Liver (tissue), 9 donors: ENCODE measurements around the gene AFF2. TPM values are rescaled to one million over a fixed set of nuclear protein-coding genes. Genes with fewer than 3 reads are reported as not detected.

Source experiments
- DNase-seq: peaks from one replicate; pipeline ENCODE4 v3.0.0-alpha.2; 2017; ENCODE audit warnings: low spot score
- H3K27ac ChIP-seq, 2 donors: one replicate each; pipeline ENCODE4 v1.7.0; 2013; ENCODE audit warnings: inconsistent platforms in 2 of 2, low read length in 2 of 2, control low read depth in 1 of 2, low read depth in 1 of 2, mild to moderate bottlenecking in 1 of 2
- H3K27me3 ChIP-seq, 4 donors: one replicate each; pipeline versions ENCODE4 v1.6.1 to v1.7.0; 2013; ENCODE audit warnings: low read length in 3 of 4, inconsistent platforms in 1 of 4, mild to moderate bottlenecking in 1 of 4, moderate library complexity in 1 of 4; ENCODE audit not compliant: control insufficient read depth in 4 of 4, insufficient read depth in 4 of 4
- H3K36me3 ChIP-seq, 4 donors: one replicate each; pipeline versions ENCODE4 v1.6.1 to v1.7.0; 2013; ENCODE audit warnings: low read length in 3 of 4, mild to moderate bottlenecking in 3 of 4, low read depth in 1 of 4, moderate library complexity in 1 of 4; ENCODE audit not compliant: control insufficient read depth in 4 of 4, insufficient read depth in 3 of 4
- H3K4me1 ChIP-seq, 4 donors: one replicate each; pipeline versions ENCODE4 v1.6.1 to v1.7.0; 2013; ENCODE audit warnings: low read length in 3 of 4, mild to moderate bottlenecking in 3 of 4, moderate library complexity in 1 of 4; ENCODE audit not compliant: control insufficient read depth in 4 of 4, insufficient read depth in 4 of 4
- H3K4me3 ChIP-seq, 3 donors: one replicate each; pipeline versions ENCODE4 v1.6.1 to v1.7.0; 2013; ENCODE audit warnings: low read length in 3 of 3, control low read depth in 1 of 3, low read depth in 1 of 3, mild to moderate bottlenecking in 1 of 3
- H3K9ac ChIP-seq, 2 donors: one replicate each; pipeline ENCODE4 v1.7.0; 2013; ENCODE audit warnings: low read length in 2 of 2, mild to moderate bottlenecking in 2 of 2, moderate library complexity in 2 of 2, control low read depth in 1 of 2, low read depth in 1 of 2
- H3K9me3 ChIP-seq, 4 donors: one replicate each; pipeline versions ENCODE4 v1.6.1 to v1.7.0; 2013; ENCODE audit warnings: low read length in 3 of 4; ENCODE audit not compliant: control insufficient read depth in 4 of 4
- ATF3 ChIP-seq: IDR thresholded peaks from 2 replicates; pipeline ENCODE4 v1.6.1; 2016; ENCODE audit warnings: antibody characterized with exemption
- CTCF ChIP-seq: fragments of 150-350 bp; IDR thresholded peaks from 2 replicates; pipeline ENCODE4 v1.5.1; 2017; ENCODE audit warnings: improper control_type of control experiment, low read depth, low read length; ENCODE audit not compliant: missing input control
- EGR1 ChIP-seq, 2 donors: IDR thresholded peaks; 2 replicates each; pipeline ENCODE4 v1.6.1; 2016 to 2018; ENCODE audit warnings: antibody characterized with exemption in 2 of 2, low read depth in 2 of 2
- FOXA1 ChIP-seq: IDR thresholded peaks from 2 replicates; pipeline ENCODE4 v1.6.1; 2016; ENCODE audit warnings: antibody characterized with exemption
- GABPA ChIP-seq, 2 donors: IDR thresholded peaks in 1 of 2; conservative IDR thresholded peaks in 1 of 2; 2 replicates each; pipeline ENCODE4 v1.6.1; 2016; ENCODE audit warnings: antibody characterized with exemption in 2 of 2, mild to moderate bottlenecking in 1 of 2, moderate library complexity in 1 of 2
- HNF4A ChIP-seq, 2 donors: conservative IDR thresholded peaks; 2 replicates each; pipeline ENCODE4 v1.6.1; 2016; ENCODE audit warnings: antibody characterized with exemption in 2 of 2, mild to moderate bottlenecking in 2 of 2
- HNF4G ChIP-seq: IDR thresholded peaks from 2 replicates; pipeline ENCODE4 v1.6.1; 2016; ENCODE audit warnings: antibody characterized with exemption
- JUND ChIP-seq, 2 donors: IDR thresholded peaks; 2 replicates each; pipeline ENCODE4 v1.6.1; 2016; ENCODE audit warnings: antibody characterized with exemption in 2 of 2
- NR2F2 ChIP-seq: IDR thresholded peaks from 2 replicates; pipeline ENCODE4 v1.6.1; 2016; ENCODE audit warnings: antibody characterized with exemption
- RXRA ChIP-seq, 2 donors: IDR thresholded peaks; 2 replicates each; pipeline ENCODE4 v1.6.1; 2017 to 2018; ENCODE audit warnings: antibody characterized with exemption in 2 of 2, mild to moderate bottlenecking in 1 of 2
- TAF1 ChIP-seq: conservative IDR thresholded peaks from 2 replicates; pipeline ENCODE4 v1.6.1; 2016; ENCODE audit warnings: antibody characterized with exemption, mild to moderate bottlenecking
- YY1 ChIP-seq: IDR thresholded peaks from 2 replicates; pipeline ENCODE4 v1.6.1; 2016; ENCODE audit warnings: antibody characterized with exemption, mild to moderate bottlenecking
- ZBTB33 ChIP-seq: IDR thresholded peaks from 2 replicates; pipeline ENCODE4 v1.6.1; 2016; ENCODE audit warnings: antibody characterized with exemption
- WGBS: extraction: QIAGEN DNeasy Blood & Tissue Kit; methylation state at CpG from one replicate; pipeline ENCODE4 v1.1.7; 2013; 5-methylcytosine and 5-hydroxymethylcytosine counted together
- polyA plus RNA-seq, 2 donors: library from polyadenylated mRNA; stranded (reverse) in 1 of 2; unstranded in 1 of 2; fragments of 200-250 nt in 1 of 2; fragments of >200 nt in 1 of 2; fragmentation: Nextera tagmentation in 1 of 2; extraction: Ambion mirVana in 1 of 2; gene quantifications; one replicate each; pipeline versions ENCODE4 v1.2.1 to v1.2.3, GENCODE V29; 2013 to 2015
- total RNA-seq, 2 donors: library from RNA; depleted of rRNA; stranded (reverse); fragments of >200 nt; gene quantifications; one replicate each; pipeline ENCODE4 v1.2.3, GENCODE V29; 2014
- donor health status: healthy.
- donor health status: healthy.
- donor health status: healthy.
- donor health status: healthy.
- donor health status: healthy.

The AFF2 gene
- total and polyA plus RNA-seq, 4 donors = 0.01 to 1.6 (median 0.50) TPM; not detected in 1

- Histone ChIP-seq H3K4me3 (no peak overlapping the region), H3K36me3 (no peaks in the 10 kb centered on the region), H3K27me3 (no peaks in the 10 kb centered on the region), H3K27ac (no peak overlapping the region), H3K9me3 (no peaks in the 10 kb centered on the region), H3K4me1 (no peaks in the 10 kb centered on the region), H3K9ac (no peak overlapping the region)
- no peak for DNase-seq
- TF ChIP-seq NR2F2 = no peak
- TF ChIP-seq CTCF = no peak
- no peak for TF ChIP-seq ATF3
- 74% methylated on average over 2 of the region's 2 CpGs for WGBS
Measured at GRCh38 chrX:148611993-148612392, 111.6 kb downstream of the AFF2 start.

GRCh38 chrX:148612431-148612830, 112.0 kb downstream of the AFF2 start:
- no peaks in the 10 kb centered on the region for H3K27me3 ChIP-seq
- no peak overlapping the region for H3K27ac ChIP-seq
- no peaks in the 10 kb centered on the region for H3K36me3 ChIP-seq
- H3K9ac ChIP-seq = no peak overlapping the region
- no peak for DNase-seq
- TF ChIP-seq EGR1 (IDR thresholded peaks at IDR 0.05; ENCODE audit: low read depth in 2 of 2) (no peak), TAF1 (no peak), GABPA (IDR thresholded peaks at IDR 0.05 in 1 of 2, conservative IDR thresholded peaks at IDR 0.05 in 1 of 2) (no peak), HNF4G (no peak), NR2F2 (no peak), ZBTB33 (no peak), HNF4A (conservative IDR thresholded peaks at IDR 0.05) (no peak), JUND (IDR thresholded peaks at IDR 0.05) (no peak), FOXA1 (no peak), YY1 (no peak)
- H3K9me3 ChIP-seq = no peaks in the 10 kb centered on the region
- WGBS = 61% methylated on average over 2 of the region's 2 CpGs
- H3K4me1 ChIP-seq = no peaks in the 10 kb centered on the region
- no peak overlapping the region for H3K4me3 ChIP-seq

- no peak for DNase-seq
- no peak for TF ChIP-seq RXRA (IDR thresholded peaks at IDR 0.05)
- Histone ChIP-seq H3K9me3 (no peaks in the 10 kb centered on the region), H3K36me3 (no peaks in the 10 kb centered on the region), H3K27me3 (no peaks in the 10 kb centered on the region), H3K27ac (no peak overlapping the region), H3K9ac (no peak overlapping the region), H3K4me3 (no peak overlapping the region), H3K4me1 (no peaks in the 10 kb centered on the region)
- 47% methylated on average over 4 of the region's 4 CpGs for WGBS
Measured at GRCh38 chrX:148613636-148614035, 113.2 kb downstream of the AFF2 start.
